HG03066 (cell line): ENCODE data around the gene CCM2.
"Not testable (repeated sequence)": the region's sequence is repeated elsewhere in the genome, so short reads cannot be mapped to it uniquely, and the experiment has no call there.

Experiments
- ATAC-seq: cut with Tn5 transposase; IDR thresholded peaks from one replicate; pipeline ENCODE4 v1.9.1; 2021; ENCODE audit warnings: low read depth; ENCODE audit not compliant: unreplicated experiment

CCM2 gene

GRCh38 chr7:45028138-45028919 is 28.3 kb downstream of the CCM2 start:
- no peak for ATAC-seq

- ATAC-seq: no peak
Observed at GRCh38 chr7:45028920-45029344, 28.9 kb downstream of the CCM2 start.

GRCh38 chr7:45031829-45032228 is 31.8 kb downstream of the CCM2 start:
- ATAC-seq: no peak

GRCh38 chr7:45032421-45032820 is 32.4 kb downstream of the CCM2 start:
- ATAC-seq: no peak

GRCh38 chr7:45033261-45033930 is 33.4 kb downstream of the CCM2 start:
- ATAC-seq: no peak

GRCh38 chr7:45033931-45034290 is 33.9 kb downstream of the CCM2 start:
- ATAC-seq: no peak

GRCh38 chr7:45034710-45035109 is 34.7 kb downstream of the CCM2 start:
- not testable (repeated sequence) for ATAC-seq

GRCh38 chr7:45035371-45035770 is 35.4 kb downstream of the CCM2 start:
- no peak for ATAC-seq

- no peak for ATAC-seq
Observed at GRCh38 chr7:45035893-45036292, 35.9 kb downstream of the CCM2 start.

GRCh38 chr7:45036317-45036716 is 36.3 kb downstream of the CCM2 start:
- no peak for ATAC-seq

- no peak for ATAC-seq
Observed at GRCh38 chr7:45036796-45037195, 36.8 kb downstream of the CCM2 start.

GRCh38 chr7:45037876-45038275 is 37.9 kb downstream of the CCM2 start:
- no peak for ATAC-seq

- no peak for ATAC-seq
Observed at GRCh38 chr7:45039106-45039505, 39.1 kb downstream of the CCM2 start.

GRCh38 chr7:45044338-45044737 is 44.3 kb downstream of the CCM2 start:
- ATAC-seq: no peak

- ATAC-seq: no peak
Observed at GRCh38 chr7:45048748-45049147, 48.7 kb downstream of the CCM2 start.

- ATAC-seq: no peak
Observed at GRCh38 chr7:45050198-45050597, 50.2 kb downstream of the CCM2 start.

- ATAC-seq: no peak
Observed at GRCh38 chr7:45052011-45052410, 52.0 kb downstream of the CCM2 start.

- no peak for ATAC-seq
Observed at GRCh38 chr7:45053401-45053800, 53.4 kb downstream of the CCM2 start.

GRCh38 chr7:45053941-45054340 is 53.9 kb downstream of the CCM2 start:
- ATAC-seq: no peak

GRCh38 chr7:45054442-45054841 is 54.4 kb downstream of the CCM2 start:
- ATAC-seq: no peak

- no peak for ATAC-seq
Observed at GRCh38 chr7:45055016-45055415, 55.0 kb downstream of the CCM2 start.

- ATAC-seq: no peak
Observed at GRCh38 chr7:45055594-45056219, 55.7 kb downstream of the CCM2 start.
